SK-N-SH treated with all-trans-retinoic acid at 6 μM for 48 hours (cell line): Measurements from ENCODE around the gene CLTB.

Experiments used
- ATAC-seq: fragments of 200-7000 bp; cut with Tn5 transposase; 3 replicates; pipeline ENCODE4 v1.9.1; 2020; ENCODE audit warnings: mild to moderate bottlenecking, moderate library complexity
- BACH2 ChIP-seq: fragments of 250-450 bp; sonication (Bioruptor Pico); IDR thresholded peaks from 2 replicates; pipeline ENCODE4 v1.9.0; 2021; ENCODE audit warnings: mild to moderate bottlenecking, borderline replicate concordance
- CSDC2 ChIP-seq: fragments of 250-450 bp; sonication (Bioruptor Pico); IDR thresholded peaks from 2 replicates; pipeline ENCODE4 v1.5.0; 2020; ENCODE audit warnings: mild to moderate bottlenecking, moderate library complexity
- ESRRG ChIP-seq: fragments of 250-450 bp; sonication (Bioruptor Pico); IDR thresholded peaks from 2 replicates; pipeline ENCODE4 v1.6.1; 2021; ENCODE audit warnings: mild to moderate bottlenecking
- GLIS3 ChIP-seq: fragments of 250-450 bp; sonication (Bioruptor Pico); IDR thresholded peaks from 2 replicates; pipeline ENCODE4 v1.5.0; 2020; ENCODE audit warnings: mild to moderate bottlenecking, moderate library complexity
- ISL1 ChIP-seq: fragments of 250-450 bp; sonication (Bioruptor Pico); IDR thresholded peaks from 2 replicates; pipeline ENCODE4 v2.1.2; 2022; ENCODE audit warnings: mild to moderate bottlenecking, moderate library complexity
- OSR1 ChIP-seq: fragments of 250-450 bp; sonication (Bioruptor Pico); IDR thresholded peaks from 2 replicates; pipeline ENCODE4 v1.8.0; 2022; ENCODE audit warnings: moderate library complexity, mild to moderate bottlenecking, inconsistent platforms
- PPARA ChIP-seq: fragments of 250-450 bp; sonication (Bioruptor Pico); IDR thresholded peaks from 2 replicates; pipeline ENCODE4 v1.5.0; 2020; ENCODE audit warnings: mild to moderate bottlenecking, borderline replicate concordance
- RARB ChIP-seq: fragments of 250-450 bp; sonication (Bioruptor Pico); IDR thresholded peaks from 2 replicates; pipeline ENCODE4 v1.8.0; 2021; ENCODE audit warnings: mild to moderate bottlenecking, moderate library complexity
- SNAI2 ChIP-seq: fragments of 250-450 bp; sonication (Bioruptor Pico); IDR thresholded peaks from 2 replicates; pipeline ENCODE4 v1.5.0; 2020; ENCODE audit warnings: mild to moderate bottlenecking, moderate library complexity
- TCF4 ChIP-seq: fragments of 250-450 bp; sonication (Bioruptor Pico); IDR thresholded peaks from 2 replicates; pipeline ENCODE4 v1.8.0; 2021; ENCODE audit warnings: mild to moderate bottlenecking, moderate library complexity, borderline replicate concordance
- TOX ChIP-seq: fragments of 250-450 bp; sonication (Bioruptor Pico); IDR thresholded peaks from 2 replicates; pipeline ENCODE4 v1.8.0; 2021; ENCODE audit warnings: mild to moderate bottlenecking, moderate library complexity, borderline replicate concordance
- ZC3H10 ChIP-seq: fragments of 250-450 bp; sonication (Bioruptor Pico); IDR thresholded peaks from 2 replicates; pipeline ENCODE4 v1.5.1; 2021; ENCODE audit warnings: mild to moderate bottlenecking, moderate library complexity
- ZFP3 ChIP-seq: fragments of 250-450 bp; sonication (Bioruptor Pico); IDR thresholded peaks from 2 replicates; pipeline ENCODE4 v1.5.0; 2020; ENCODE audit warnings: mild to moderate bottlenecking, moderate library complexity
- ZFP30 ChIP-seq: fragments of 450-650 bp; formaldehyde crosslinking; IDR thresholded peaks from 2 replicates; pipeline ENCODE4 v1.5.0; 2022; ENCODE audit warnings: mild to moderate bottlenecking, moderate library complexity
- ZNF565 ChIP-seq: fragments of 450-650 bp; formaldehyde crosslinking; conservative IDR thresholded peaks from 2 replicates; pipeline ENCODE4 v1.5.0; 2020; ENCODE audit warnings: low read depth, mild to moderate bottlenecking, moderate library complexity
- ZNF70 ChIP-seq: fragments of 450-650 bp; formaldehyde crosslinking; IDR thresholded peaks from 2 replicates; pipeline ENCODE4 v1.5.0; 2020; ENCODE audit warnings: mild to moderate bottlenecking, moderate library complexity
- ZNF8 ChIP-seq: fragments of 450-650 bp; formaldehyde crosslinking; IDR thresholded peaks from 2 replicates; pipeline ENCODE4 v1.5.0; 2020; ENCODE audit warnings: mild to moderate bottlenecking, moderate library complexity
- TF ChIP-seq, protein P1 (sequence below): fragments of 250-450 bp; sonication (Bioruptor Pico); IDR thresholded peaks from 2 replicates; pipeline ENCODE4 v1.5.1; 2020; ENCODE audit warnings: low read depth, mild to moderate bottlenecking, moderate library complexity
- TF ChIP-seq, protein P2 (sequence below): fragments of 250-450 bp; sonication (Bioruptor Pico); IDR thresholded peaks from 2 replicates; pipeline ENCODE4 v1.8.0; 2021; ENCODE audit warnings: low read depth, mild to moderate bottlenecking, moderate library complexity, borderline replicate concordance
- TF ChIP-seq, protein P3 (sequence below): fragments of 250-450 bp; sonication (Bioruptor Pico); IDR thresholded peaks from 2 replicates; pipeline ENCODE4 v1.5.0; 2020; ENCODE audit warnings: mild to moderate bottlenecking, moderate library complexity
- TF ChIP-seq, protein P4 (sequence below): fragments of 250-450 bp; sonication (Bioruptor Pico); IDR thresholded peaks from 2 replicates; pipeline ENCODE4 v1.8.0; 2020; ENCODE audit warnings: mild to moderate bottlenecking, moderate library complexity, borderline replicate concordance

Gene CLTB

DNA sequence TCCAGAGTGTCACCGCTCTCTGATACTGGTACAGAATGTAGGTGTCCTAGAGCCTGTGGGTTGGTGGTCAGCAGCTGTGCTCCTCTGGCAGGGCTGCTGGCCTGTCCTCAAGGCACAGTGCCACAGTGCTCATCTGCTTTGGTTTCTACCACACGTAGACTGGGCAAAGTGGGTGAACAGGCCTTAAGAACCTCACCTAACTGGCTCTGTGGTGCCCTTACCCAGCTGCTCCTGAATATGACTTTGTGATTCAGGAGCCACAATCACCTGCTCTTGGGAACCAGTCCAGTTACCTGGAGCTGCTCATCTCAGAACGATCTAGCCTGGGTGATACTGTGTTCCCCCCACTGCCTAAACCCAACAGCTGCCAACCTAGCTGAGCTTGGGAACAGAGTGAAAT, 34.4 kb downstream of the CLTB start:
- no peak for TF ChIP-seq TOX
- TF ChIP-seq, protein P1, sequence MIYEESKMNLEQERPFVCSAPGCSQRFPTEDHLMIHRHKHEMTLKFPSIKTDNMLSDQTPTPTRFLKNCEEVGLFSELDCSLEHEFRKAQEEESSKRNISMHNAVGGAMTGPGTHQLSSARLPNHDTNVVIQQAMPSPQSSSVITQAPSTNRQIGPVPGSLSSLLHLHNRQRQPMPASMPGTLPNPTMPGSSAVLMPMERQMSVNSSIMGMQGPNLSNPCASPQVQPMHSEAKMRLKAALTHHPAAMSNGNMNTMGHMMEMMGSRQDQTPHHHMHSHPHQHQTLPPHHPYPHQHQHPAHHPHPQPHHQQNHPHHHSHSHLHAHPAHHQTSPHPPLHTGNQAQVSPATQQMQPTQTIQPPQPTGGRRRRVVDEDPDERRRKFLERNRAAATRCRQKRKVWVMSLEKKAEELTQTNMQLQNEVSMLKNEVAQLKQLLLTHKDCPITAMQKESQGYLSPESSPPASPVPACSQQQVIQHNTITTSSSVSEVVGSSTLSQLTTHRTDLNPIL, result no peak
- TF ChIP-seq BACH2 (CRISPR knock-in tag), result no peak
- TF ChIP-seq ISL1 (CRISPR knock-in tag), result no peak
- ATAC-seq, result no peak; the same call in 1 of the 3 replicates

DNA sequence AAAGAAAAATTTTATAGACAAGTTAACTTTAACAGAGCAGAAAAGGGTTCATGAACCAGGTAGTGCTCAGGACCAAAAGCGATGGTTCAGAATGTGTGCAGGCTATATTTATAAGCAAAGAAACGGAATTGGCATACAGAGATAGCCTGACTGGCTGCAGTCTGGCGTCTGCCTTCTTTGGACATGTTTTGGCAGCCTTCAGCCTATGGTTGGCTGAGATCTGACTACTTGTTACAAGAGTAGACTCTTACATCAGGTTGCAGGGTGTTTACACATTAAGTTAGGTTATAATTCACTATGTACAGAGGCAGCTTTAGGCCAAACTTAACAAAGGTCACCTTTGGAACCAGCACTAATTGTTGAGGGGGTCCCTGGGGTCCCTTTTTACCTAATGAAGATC, 34.9 kb downstream of the CLTB start:
- ATAC-seq, result no peak
- TF ChIP-seq, protein P2, sequence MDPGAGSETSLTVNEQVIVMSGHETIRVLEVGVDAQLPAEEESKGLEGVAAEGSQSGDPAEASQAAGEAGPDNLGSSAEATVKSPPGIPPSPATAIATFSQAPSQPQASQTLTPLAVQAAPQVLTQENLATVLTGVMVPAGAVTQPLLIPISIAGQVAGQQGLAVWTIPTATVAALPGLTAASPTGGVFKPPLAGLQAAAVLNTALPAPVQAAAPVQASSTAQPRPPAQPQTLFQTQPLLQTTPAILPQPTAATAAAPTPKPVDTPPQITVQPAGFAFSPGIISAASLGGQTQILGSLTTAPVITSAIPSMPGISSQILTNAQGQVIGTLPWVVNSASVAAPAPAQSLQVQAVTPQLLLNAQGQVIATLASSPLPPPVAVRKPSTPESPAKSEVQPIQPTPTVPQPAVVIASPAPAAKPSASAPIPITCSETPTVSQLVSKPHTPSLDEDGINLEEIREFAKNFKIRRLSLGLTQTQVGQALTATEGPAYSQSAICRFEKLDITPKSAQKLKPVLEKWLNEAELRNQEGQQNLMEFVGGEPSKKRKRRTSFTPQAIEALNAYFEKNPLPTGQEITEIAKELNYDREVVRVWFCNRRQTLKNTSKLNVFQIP (CRISPR knock-in tag), result no peak
- TF ChIP-seq ZNF8 (CRISPR knock-in tag), result no peak
- TF ChIP-seq PPARA, result no peak
- no peak for TF ChIP-seq ZNF70 (CRISPR knock-in tag)
- no peak for TF ChIP-seq SNAI2 (CRISPR knock-in tag)
- TF ChIP-seq TOX, result no peak
- TF ChIP-seq, protein P1, result no peak
- TF ChIP-seq CSDC2 (CRISPR knock-in tag), result no peak
- no peak for TF ChIP-seq ZFP3 (CRISPR knock-in tag)
- no peak for TF ChIP-seq ESRRG (CRISPR knock-in tag)
- no peak for TF ChIP-seq ZNF565 (CRISPR knock-in tag)

DNA sequence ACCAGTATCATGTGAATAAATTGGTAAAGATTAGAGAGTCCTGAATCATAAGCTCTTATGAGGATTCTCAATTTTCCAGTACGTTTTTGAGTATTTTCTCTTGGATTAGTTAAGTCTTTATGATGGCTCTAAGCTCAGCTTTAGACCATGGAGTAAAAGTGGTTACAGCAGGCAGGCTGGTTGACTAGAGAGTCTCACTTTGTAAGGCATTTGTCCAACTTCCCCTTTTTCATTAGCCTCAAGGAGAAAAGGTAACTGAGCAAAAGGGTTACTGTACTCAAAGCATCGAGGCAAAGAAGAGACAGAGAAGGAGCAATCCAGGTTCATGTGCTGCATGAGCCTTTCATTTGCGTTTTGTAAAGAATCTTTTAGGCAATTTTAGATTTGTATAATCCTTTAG, 36.5 kb downstream of the CLTB start:
- ATAC-seq, result no peak
- TF ChIP-seq BACH2 (CRISPR knock-in tag), result no peak

DNA sequence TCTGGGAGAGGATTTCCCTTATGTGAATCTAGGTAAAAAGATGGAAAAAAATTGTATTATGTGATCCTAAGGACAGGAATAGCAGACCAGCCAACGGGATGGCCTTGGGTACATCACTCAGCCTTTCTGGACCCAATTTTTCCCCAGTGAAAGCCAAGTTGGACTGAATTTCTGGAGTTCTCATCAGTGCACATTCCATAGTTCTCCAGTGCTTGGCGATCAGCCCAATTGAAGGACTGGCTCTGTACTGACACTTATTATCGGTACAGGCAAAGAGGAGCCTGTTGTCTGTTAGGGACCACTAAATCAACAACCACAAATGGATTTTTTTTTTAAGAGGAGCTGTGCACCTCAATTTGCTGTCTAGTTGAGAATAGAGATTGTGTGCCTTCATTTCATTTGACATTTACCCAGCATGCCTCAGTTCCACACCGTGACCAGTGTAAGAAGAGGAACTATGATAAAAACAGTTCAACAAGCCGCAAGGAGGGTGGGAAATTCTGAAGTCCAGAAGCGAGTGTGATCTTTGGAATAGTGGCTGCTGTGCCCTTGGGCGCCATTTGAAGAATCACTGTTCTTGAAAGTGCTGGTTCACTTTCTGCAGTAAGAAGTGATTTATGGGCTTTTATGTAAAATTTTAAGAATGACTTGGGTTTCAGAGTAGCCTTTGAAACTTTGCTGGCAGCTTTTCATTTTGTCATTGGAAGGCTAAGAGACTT, 43.1 kb downstream of the CLTB start:
- no peak for TF ChIP-seq BACH2 (CRISPR knock-in tag)
- TF ChIP-seq, protein P2 (CRISPR knock-in tag), result no peak
- TF ChIP-seq, all 23 proteins: peak for 0
- no peak; the same call in 2 of the 3 replicates for ATAC-seq

DNA sequence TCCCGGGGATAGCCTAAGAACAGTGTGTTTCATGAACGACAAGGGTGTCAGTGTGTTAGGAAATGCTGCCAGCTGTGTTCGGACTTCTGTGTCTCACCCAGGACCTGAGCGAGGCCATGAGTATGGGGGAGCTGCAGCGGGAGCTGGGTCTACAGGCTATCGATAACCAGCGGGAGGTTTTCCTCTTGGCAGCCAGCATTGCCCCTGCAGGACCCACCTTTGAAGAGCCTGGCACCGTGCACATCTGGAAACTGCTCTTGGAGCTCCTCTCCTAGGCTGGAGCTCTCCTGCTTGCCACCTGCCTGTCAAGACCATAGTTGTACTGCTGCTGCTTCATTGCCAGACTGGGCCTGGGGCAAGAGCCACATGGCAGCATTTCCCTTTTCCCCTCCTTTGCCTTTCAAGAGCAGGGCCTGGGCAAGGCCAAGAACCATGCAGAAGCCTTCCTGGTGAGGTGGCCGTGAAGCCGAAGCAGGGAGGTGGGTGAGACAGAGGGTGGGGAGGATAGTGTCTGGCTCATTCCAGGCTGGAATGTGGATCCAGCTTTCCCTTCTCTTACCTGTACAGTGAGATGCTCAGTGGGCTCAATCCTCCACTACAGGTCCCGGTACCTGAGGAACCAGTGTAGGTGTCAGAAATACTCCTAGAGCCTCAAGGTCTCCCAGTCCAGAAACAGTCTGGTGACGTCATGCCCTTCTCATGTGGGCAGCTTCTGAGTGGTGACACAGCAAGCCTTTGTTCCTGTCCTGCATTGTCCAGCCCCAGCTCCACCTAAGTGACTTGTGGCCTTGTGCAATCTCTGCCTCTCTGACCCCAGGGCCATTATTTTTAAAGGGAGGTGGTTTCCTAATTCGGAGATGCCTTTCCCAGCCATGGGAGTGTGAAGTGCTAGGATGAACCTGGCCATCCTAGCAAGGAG, 44.5 kb downstream of the CLTB start:
- no peak for ATAC-seq
- TF ChIP-seq CSDC2 (CRISPR knock-in tag), result no peak
- TF ChIP-seq ESRRG (CRISPR knock-in tag), result no peak
- TF ChIP-seq, protein P3, sequence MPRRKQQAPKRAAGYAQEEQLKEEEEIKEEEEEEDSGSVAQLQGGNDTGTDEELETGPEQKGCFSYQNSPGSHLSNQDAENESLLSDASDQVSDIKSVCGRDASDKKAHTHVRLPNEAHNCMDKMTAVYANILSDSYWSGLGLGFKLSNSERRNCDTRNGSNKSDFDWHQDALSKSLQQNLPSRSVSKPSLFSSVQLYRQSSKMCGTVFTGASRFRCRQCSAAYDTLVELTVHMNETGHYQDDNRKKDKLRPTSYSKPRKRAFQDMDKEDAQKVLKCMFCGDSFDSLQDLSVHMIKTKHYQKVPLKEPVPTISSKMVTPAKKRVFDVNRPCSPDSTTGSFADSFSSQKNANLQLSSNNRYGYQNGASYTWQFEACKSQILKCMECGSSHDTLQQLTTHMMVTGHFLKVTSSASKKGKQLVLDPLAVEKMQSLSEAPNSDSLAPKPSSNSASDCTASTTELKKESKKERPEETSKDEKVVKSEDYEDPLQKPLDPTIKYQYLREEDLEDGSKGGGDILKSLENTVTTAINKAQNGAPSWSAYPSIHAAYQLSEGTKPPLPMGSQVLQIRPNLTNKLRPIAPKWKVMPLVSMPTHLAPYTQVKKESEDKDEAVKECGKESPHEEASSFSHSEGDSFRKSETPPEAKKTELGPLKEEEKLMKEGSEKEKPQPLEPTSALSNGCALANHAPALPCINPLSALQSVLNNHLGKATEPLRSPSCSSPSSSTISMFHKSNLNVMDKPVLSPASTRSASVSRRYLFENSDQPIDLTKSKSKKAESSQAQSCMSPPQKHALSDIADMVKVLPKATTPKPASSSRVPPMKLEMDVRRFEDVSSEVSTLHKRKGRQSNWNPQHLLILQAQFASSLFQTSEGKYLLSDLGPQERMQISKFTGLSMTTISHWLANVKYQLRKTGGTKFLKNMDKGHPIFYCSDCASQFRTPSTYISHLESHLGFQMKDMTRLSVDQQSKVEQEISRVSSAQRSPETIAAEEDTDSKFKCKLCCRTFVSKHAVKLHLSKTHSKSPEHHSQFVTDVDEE (CRISPR knock-in tag), result no peak
- no peak for TF ChIP-seq ZC3H10 (CRISPR knock-in tag)
- no peak for TF ChIP-seq OSR1
- TF ChIP-seq ZFP3 (CRISPR knock-in tag), result no peak
- TF ChIP-seq TCF4 (CRISPR knock-in tag), result no peak
- no peak for TF ChIP-seq ZNF8 (CRISPR knock-in tag)
- no peak for TF ChIP-seq ZNF565 (CRISPR knock-in tag)
- no peak for TF ChIP-seq RARB (CRISPR knock-in tag)
- TF ChIP-seq SNAI2 (CRISPR knock-in tag), result no peak
- TF ChIP-seq, protein P4, sequence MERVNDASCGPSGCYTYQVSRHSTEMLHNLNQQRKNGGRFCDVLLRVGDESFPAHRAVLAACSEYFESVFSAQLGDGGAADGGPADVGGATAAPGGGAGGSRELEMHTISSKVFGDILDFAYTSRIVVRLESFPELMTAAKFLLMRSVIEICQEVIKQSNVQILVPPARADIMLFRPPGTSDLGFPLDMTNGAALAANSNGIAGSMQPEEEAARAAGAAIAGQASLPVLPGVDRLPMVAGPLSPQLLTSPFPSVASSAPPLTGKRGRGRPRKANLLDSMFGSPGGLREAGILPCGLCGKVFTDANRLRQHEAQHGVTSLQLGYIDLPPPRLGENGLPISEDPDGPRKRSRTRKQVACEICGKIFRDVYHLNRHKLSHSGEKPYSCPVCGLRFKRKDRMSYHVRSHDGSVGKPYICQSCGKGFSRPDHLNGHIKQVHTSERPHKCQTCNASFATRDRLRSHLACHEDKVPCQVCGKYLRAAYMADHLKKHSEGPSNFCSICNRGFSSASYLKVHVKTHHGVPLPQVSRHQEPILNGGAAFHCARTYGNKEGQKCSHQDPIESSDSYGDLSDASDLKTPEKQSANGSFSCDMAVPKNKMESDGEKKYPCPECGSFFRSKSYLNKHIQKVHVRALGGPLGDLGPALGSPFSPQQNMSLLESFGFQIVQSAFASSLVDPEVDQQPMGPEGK, result no peak
- TF ChIP-seq PPARA, result no peak
- TF ChIP-seq ZNF70 (CRISPR knock-in tag), result no peak
- TF ChIP-seq TOX, result no peak
- no peak for TF ChIP-seq GLIS3
- no peak for TF ChIP-seq ZFP30 (CRISPR knock-in tag)
